HCT116 (cell line): Measurements from ENCODE around the gene UBR2. TPM values are rescaled to one million over a fixed set of nuclear protein-coding genes. Genes with fewer than 3 reads are reported as not detected.

Source experiments
- ATAC-seq: fragments of 200-7000 bp; cut with Tn5 transposase; 2 replicates; pipeline ENCODE4 v1.9.1; 2020; ENCODE audit warnings: mild to moderate bottlenecking, moderate library complexity
- BruUV-seq: library from RNA; stranded (reverse); fragments of 400-500 nt; replicated peaks from 2 replicates; lab custom pipeline; 2021; lab: Mats Ljungman, UMichigan
- CTCF ChIA-PET: fragments of 300-600 bp; sonication (Branson Sonifier 250); formaldehyde crosslinking; loops from one replicate; lab custom pipeline; 2021; ENCODE audit warnings: antibody characterized with exemption; lab: Charles Lee
- POLR2A ChIA-PET: fragments of 300-600, 350-600 bp; sonication (Branson Sonifier 250); formaldehyde crosslinking; loops from one replicate; lab custom pipeline; 2021; ENCODE audit warnings: antibody characterized with exemption; lab: Charles Lee
- RAD21 ChIA-PET, 2 experiments: fragments of 300-600 bp; sonication (Branson Sonifier 250); formaldehyde crosslinking; loops; one replicate each; lab custom pipeline; 2023; ENCODE audit warnings: low total read pairs in 2 of 2; ENCODE audit not compliant: uncharacterized antibody in 2 of 2, unreplicated experiment in 2 of 2, low non-redundant PET in 1 of 2; lab: Charles Lee
- DNase-seq: peaks from one replicate; pipeline ENCODE4 v3.0.0-alpha.2; 2010; ENCODE audit warnings: low read depth, low spot score
- H2AFZ ChIP-seq: fragments of 200-600 bp; shearing (Covaris generic), sonication (generic); 2 replicates; pipeline ENCODE4 v1.6.1; 2017; ENCODE audit warnings: low read depth, mixed run types, mixed read lengths, antibody characterized with exemption, low read length; ENCODE audit not compliant: poor library complexity, severe bottlenecking
- H3K27ac ChIP-seq: 2 replicates; pipeline ENCODE4 v1.5.1; 2012; ENCODE audit warnings: low read depth, low read length
- H3K27me3 ChIP-seq: fragments of 200-600 bp; sonication (generic); 2 replicates; pipeline ENCODE4 v1.6.1; 2016; ENCODE audit warnings: mixed run types, low read length, mixed read lengths; ENCODE audit not compliant: insufficient read depth
- H3K36me3 ChIP-seq, 2 experiments: fragments of 200-500 bp in 1 of 2; fragments of 200-600 bp in 1 of 2; sonication (Bioruptor generic) in 1 of 2; sonication (generic) in 1 of 2; 2 replicates each; pipeline versions ENCODE4 v1.5.1 to v1.6.1; 2014 to 2016; ENCODE audit warnings: low read length in 2 of 2, inconsistent platforms in 1 of 2, mixed read lengths in 1 of 2, mixed run types in 1 of 2; ENCODE audit not compliant: insufficient read depth in 2 of 2, control insufficient read depth in 1 of 2
- H3K4me1 ChIP-seq, 2 experiments: fragments of 200-600 bp in 1 of 2; sonication (generic) in 1 of 2; 2 replicates each; pipeline versions ENCODE4 v1.5.1 to v1.6.1; 2012 to 2017; ENCODE audit warnings: low read length in 2 of 2, inconsistent platforms in 1 of 2, mild to moderate bottlenecking in 1 of 2, mixed read lengths in 1 of 2, mixed run types in 1 of 2, moderate library complexity in 1 of 2; ENCODE audit not compliant: insufficient read depth in 2 of 2, control insufficient read depth in 1 of 2
- H3K4me2 ChIP-seq: fragments of 200-600 bp; sonication (generic); 2 replicates; pipeline ENCODE4 v1.6.1; 2017; ENCODE audit warnings: mixed run types, low read length, mixed read lengths
- H3K4me3 ChIP-seq, 2 experiments: fragments of 200-600 bp in 1 of 2; sonication (generic) in 1 of 2; replicated peaks in 1 of 2; 2 replicates each; pipeline ENCODE4 v1.5.1; 2011 to 2016; ENCODE audit warnings: low read length in 2 of 2, control low read depth in 1 of 2, low read depth in 1 of 2, mild to moderate bottlenecking in 1 of 2, mixed read lengths in 1 of 2, mixed run types in 1 of 2
- H3K79me2 ChIP-seq: fragments of 200-600 bp; sonication (generic); 2 replicates; pipeline ENCODE4 v1.6.1; 2017; ENCODE audit warnings: mild to moderate bottlenecking, mixed run types, low read length, moderate library complexity, mixed read lengths; ENCODE audit not compliant: insufficient read depth
- H3K9ac ChIP-seq: fragments of 200-600 bp; sonication (generic); 2 replicates; pipeline ENCODE4 v1.6.1; 2016; ENCODE audit warnings: low read length, mixed read lengths
- H3K9me2 ChIP-seq: fragments of 200-600 bp; sonication (generic), shearing (Covaris generic); 2 replicates; pipeline ENCODE4 v1.6.1; 2017; ENCODE audit warnings: mixed run types, mild to moderate bottlenecking, moderate library complexity; ENCODE audit not compliant: insufficient read depth
- H3K9me3 ChIP-seq, 2 experiments: fragments of 200-500 bp in 1 of 2; fragments of 200-600 bp in 1 of 2; sonication (Bioruptor generic) in 1 of 2; sonication (generic) in 1 of 2; 2 replicates each; pipeline ENCODE4 v1.6.1; 2014 to 2017; ENCODE audit warnings: low read length in 2 of 2, mixed read lengths in 2 of 2, inconsistent platforms in 1 of 2, low read depth in 1 of 2, mild to moderate bottlenecking in 1 of 2, mixed run types in 1 of 2, moderate library complexity in 1 of 2; ENCODE audit not compliant: control insufficient read depth in 1 of 2, insufficient read depth in 1 of 2
- H4K20me1 ChIP-seq: fragments of 200-600 bp; sonication (generic), shearing (Covaris generic); 2 replicates; pipeline ENCODE4 v1.6.1; 2017; ENCODE audit warnings: mixed run types, mild to moderate bottlenecking, moderate library complexity; ENCODE audit not compliant: insufficient read depth
- ATF3 ChIP-seq: IDR thresholded peaks from 2 replicates; pipeline ENCODE4 v1.6.1; 2012
- CBX3 ChIP-seq: IDR thresholded peaks from 2 replicates; pipeline ENCODE4 v1.6.1; 2012; ENCODE audit warnings: low read depth
- CTCF ChIP-seq, 3 experiments: fragments of 200-600 bp in 1 of 3; sonication (generic) in 1 of 3; IDR thresholded peaks in 2 of 3; conservative IDR thresholded peaks in 1 of 3; 2 replicates each; pipeline ENCODE4 v1.5.1; 2012 to 2017; ENCODE audit warnings: low read depth in 2 of 3, low read length in 2 of 3, antibody characterized with exemption in 1 of 3, borderline replicate concordance in 1 of 3, control low read depth in 1 of 3, mild to moderate bottlenecking in 1 of 3, mixed read lengths in 1 of 3, mixed run types in 1 of 3, moderate library complexity in 1 of 3; ENCODE audit not compliant: insufficient read depth in 1 of 3
- EGR1 ChIP-seq: IDR thresholded peaks from 2 replicates; pipeline ENCODE4 v1.6.1; 2012; ENCODE audit warnings: low read depth
- FOSL1 ChIP-seq: IDR thresholded peaks from 2 replicates; pipeline ENCODE4 v1.6.1; 2012; ENCODE audit warnings: low read depth
- MAX ChIP-seq: IDR thresholded peaks from 2 replicates; pipeline ENCODE4 v1.6.1; 2012
- RAD21 ChIP-seq: IDR thresholded peaks from 2 replicates; pipeline ENCODE4 v1.6.1; 2012; ENCODE audit warnings: low read depth, mild to moderate bottlenecking
- SIN3A ChIP-seq: IDR thresholded peaks from 2 replicates; pipeline ENCODE4 v1.6.1; 2012; ENCODE audit warnings: low read depth
- YY1 ChIP-seq: IDR thresholded peaks from 2 replicates; pipeline ENCODE4 v1.6.1; 2011; ENCODE audit warnings: low read length, low read depth, moderate library complexity, mild to moderate bottlenecking; ENCODE audit not compliant: insufficient replicate concordance; ENCODE audit errors: extremely low read depth
- ZBTB33 ChIP-seq: IDR thresholded peaks from 2 replicates; pipeline ENCODE4 v1.6.1; 2011; ENCODE audit warnings: mild to moderate bottlenecking, low read length, moderate library complexity; ENCODE audit not compliant: insufficient replicate concordance; ENCODE audit errors: extremely low read depth
- ZFX ChIP-seq: fragments of 450-650 bp; IDR thresholded peaks from 2 replicates; pipeline ENCODE4 v1.6.1; 2017
- intact Hi-C: fragments of 100-400 bp; cut with micrococcal nuclease; formaldehyde crosslinking; loops from 2 replicates; pipeline ENCODE4 v1.10.0; 2022
- total RNA-seq: library from RNA; stranded (reverse); gene quantifications from one replicate; pipeline ENCODE4 v1.2.1, GENCODE V29; 2021; ENCODE audit not compliant: unreplicated experiment

The UBR2 gene
- total RNA-seq, 1 experiment from 2014 or later, result 20.5 TPM

GRCh38 chr6:42726485-42727086 is 162.8 kb downstream of the UBR2 start:
- Histone ChIP-seq H3K9me2 (no peaks in the 10 kb centered on the region), H2AFZ (peak overlapping the region; percentile 96), H3K9ac (no peak overlapping the region), H3K36me3 (no peaks in the 10 kb centered on the region), H3K4me3 (no peak overlapping the region), H3K27me3 (no peaks in the 10 kb centered on the region), H4K20me1 (no peaks in the 10 kb centered on the region), H3K4me1 (peaks cover 4 to 9% of the 10 kb centered on the region in 2 experiments; a peak in 3 of 4 replicates), H3K27ac (no peak overlapping the region), H3K9me3 (no peaks in the 10 kb centered on the region), H3K4me2 (peak overlapping the region; percentile 40), H3K79me2 (no peaks in the 10 kb centered on the region)
- ChIA-PET POLR2A (interaction anchor here (0.7 to 1.3 kb wide), 2 partner anchors 55 to 153 kb away, joined by 3 to 6 read pairs; partner anchors contain the start of genes BICRAL and RPL7L1), RAD21 (interaction anchor here (0.9 to 1.6 kb wide), 4 partner anchors 19 to 65 kb away, joined by 3 to 4 read pairs (median 4); partner anchors contain the start of gene TBCC (in 1 of the 2)), CTCF (interaction anchor here (0.8 to 3.8 kb wide), 10 partner anchors 8 to 216 kb away, joined by 3 to 38 read pairs (median 3); partner anchors contain the start of genes TBCC and UBR2)
- intact Hi-C loops, result loop anchor here (1.0 to 10.0 kb wide), 4 partner anchors 65 to 652 kb away; partner anchors contain the start of gene RPL7L1
- TF ChIP-seq CBX3 (no peak), SIN3A (no peak), ZFX (no peak), CTCF (IDR thresholded peaks at IDR 0.05 in 2 of 3, conservative IDR thresholded peaks at IDR 0.05 in 1 of 3; ENCODE audit: borderline replicate concordance in 1 of 3, insufficient read depth in 1 of 3, low read depth in 2 of 3, low read length in 2 of 3) (peak; percentile 87 to 94 (median 90)), EGR1 (no peak), MAX (no peak), YY1 (peak; percentile 10), ZBTB33 (no peak), ATF3 (no peak), RAD21 (peak; percentile 98), FOSL1 (no peak)
- BruUV-seq, result no TSS peak
- ATAC-seq (peak; percentile 93), DNase-seq (peak; percentile 75)
